Gastroesophageal sphincter (tissue), 4 donors: ENCODE data around the gene HOMER1. TPM values are rescaled to one million over a fixed set of nuclear protein-coding genes. Genes with fewer than 3 reads are reported as not detected.

Source experiments
- ATAC-seq: fragments of 150-250 bp; one replicate; pipeline ENCODE4 v1.9.1; 2016; ENCODE audit warnings: mild to moderate bottlenecking, moderate library complexity
- H3K27ac ChIP-seq, 4 donors: fragments of 200-600 bp; sonication (generic) in 3 of 4; 1 replicate in 3 of 4; 2 replicates in 1 of 4; pipeline ENCODE4 v1.5.1; 2016 to 2019
- H3K27me3 ChIP-seq: fragments of 200-600 bp; sonication (generic); one replicate; pipeline ENCODE4 v1.5.1; 2019
- H3K36me3 ChIP-seq, 2 donors: fragments of 200-600 bp; sonication (generic); one replicate each; pipeline ENCODE4 v1.5.1; 2019; ENCODE audit warnings: control low read depth in 1 of 2
- H3K4me1 ChIP-seq, 3 donors: fragments of 200-600 bp; sonication (generic); 1 replicate in 2 of 3; 2 replicates in 1 of 3; pipeline ENCODE4 v1.5.1; 2016 to 2019; ENCODE audit warnings: control low read depth in 2 of 3
- H3K4me3 ChIP-seq, 2 donors: fragments of 200-600 bp; sonication (generic); one replicate each; pipeline ENCODE4 v1.5.1; 2019; ENCODE audit warnings: mild to moderate bottlenecking in 1 of 2, moderate library complexity in 1 of 2
- H3K9me3 ChIP-seq, 3 donors: fragments of 200-600 bp; sonication (generic); one replicate each; pipeline ENCODE4 v1.5.1; 2017 to 2019; ENCODE audit warnings: control low read depth in 2 of 3
- CTCF ChIP-seq, 4 experiments: fragments of 200-600 bp in 2 of 4; fragments of 450-650 bp in 2 of 4; sonication (generic) in 1 of 4; IDR thresholded peaks; one replicate each; pipeline ENCODE4 v1.5.1; 2017 to 2019; ENCODE audit warnings: antibody characterized with exemption in 4 of 4, mild to moderate bottlenecking in 2 of 4, moderate library complexity in 2 of 4
- EP300 ChIP-seq: sonication (generic); formaldehyde crosslinking; IDR thresholded peaks from one replicate; pipeline ENCODE4 v1.6.1; 2017; ENCODE audit warnings: antibody characterized with exemption, mild to moderate bottlenecking
- POLR2A ChIP-seq, 2 donors: fragments of 450-650 bp; IDR thresholded peaks; one replicate each; pipeline ENCODE4 v1.6.1; 2017; ENCODE audit warnings: antibody characterized with exemption in 2 of 2, mild to moderate bottlenecking in 2 of 2, moderate library complexity in 1 of 2
- POLR2AphosphoS5 ChIP-seq: sonication (generic); formaldehyde crosslinking; IDR thresholded peaks from one replicate; pipeline ENCODE4 v1.6.1; 2017; ENCODE audit warnings: antibody characterized with exemption
- WGBS, 2 donors: methylation state at CpG; one replicate each; pipeline ENCODE4 v1.1.5; 2018; ENCODE audit warnings: low coverage in 1 of 2; 5-methylcytosine and 5-hydroxymethylcytosine counted together
- total RNA-seq, 4 donors: library from RNA; depleted of rRNA; stranded (reverse); fragments of >200 nt; gene quantifications; one replicate each; pipeline ENCODE4 v1.1.0, GENCODE V29; 2016

HOMER1 gene
- total RNA-seq, 4 donors from 2014 or later = 13.0 to 26.3 (median 15.0) TPM

- no peak overlapping the region for H3K4me3 ChIP-seq
- H3K9me3 ChIP-seq = no peaks in the 10 kb centered on the region
- H3K36me3 ChIP-seq = no peaks in the 10 kb centered on the region
- peaks cover 0 to 10% (median 0%) of the 10 kb centered on the region in 3 donors for H3K4me1 ChIP-seq
- H3K27ac ChIP-seq = no peak overlapping the region
- no peak for ATAC-seq
- no peaks in the 10 kb centered on the region for H3K27me3 ChIP-seq
- WGBS, 2 donors = 54 to 57% methylated on average over 3 of the region's 3 CpGs
- TF ChIP-seq EP300 (no peak), POLR2A (IDR thresholded peaks at IDR 0.05) (no peak), POLR2AphosphoS5 (no peak), CTCF (IDR thresholded peaks at IDR 0.05) (no peak)
These were observed 49.7 kb downstream of the HOMER1 start for GRCh38 chr5:79464278-79464677.

- Histone ChIP-seq H3K9me3 (no peaks in the 10 kb centered on the region), H3K4me1 (peaks cover 0 to 5% (median 0%) of the 10 kb centered on the region in 3 donors), H3K4me3 (no peak overlapping the region), H3K27me3 (no peaks in the 10 kb centered on the region), H3K36me3 (no peaks in the 10 kb centered on the region), H3K27ac (no peak overlapping the region)
- 46 to 55% methylated on average over 2 of the region's 2 CpGs for WGBS, 2 donors
- TF ChIP-seq CTCF (IDR thresholded peaks at IDR 0.05) = no peak
- no peak for TF ChIP-seq POLR2A (IDR thresholded peaks at IDR 0.05)
- TF ChIP-seq POLR2AphosphoS5 = no peak
- TF ChIP-seq EP300 = no peak
- ATAC-seq = no peak
These were observed 54.3 kb downstream of the HOMER1 start for GRCh38 chr5:79459626-79460025.

DNA sequence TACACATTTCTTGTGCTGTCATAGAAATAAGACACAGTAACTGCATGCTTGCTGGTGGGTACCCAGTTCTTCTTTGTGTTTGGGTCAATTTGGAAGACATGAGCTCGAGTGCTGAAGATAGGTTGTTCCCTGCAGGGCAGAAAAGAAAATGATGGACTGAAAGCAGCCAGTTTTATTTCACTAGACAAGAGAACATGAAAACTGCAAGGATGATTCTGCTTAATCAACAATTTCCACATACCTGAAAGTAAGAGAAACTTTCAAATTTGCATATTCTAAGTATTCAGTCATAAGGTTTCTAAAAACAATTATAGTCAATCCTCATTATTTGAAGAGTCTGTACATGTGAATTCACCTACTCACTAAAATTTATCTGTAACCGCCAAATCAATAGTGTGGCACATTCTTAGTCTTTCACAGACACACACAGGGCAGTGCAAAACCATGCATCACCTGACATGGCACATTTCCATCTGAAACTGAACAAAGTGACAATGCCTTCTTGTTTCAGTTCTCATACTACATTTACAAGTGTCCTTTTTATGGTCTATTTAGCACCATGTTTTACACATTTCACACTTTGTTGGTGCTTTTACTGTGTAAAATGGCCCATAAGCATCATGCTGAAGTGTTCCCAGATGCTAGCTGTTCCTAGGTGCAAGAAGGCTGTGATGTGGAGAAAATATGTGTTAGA, 56.9 kb downstream of the HOMER1 start:
- 88 to 89% methylated on average over 2 of the region's 2 CpGs for WGBS, 2 donors
- H3K9me3 ChIP-seq = no peaks in the 10 kb centered on the region
- no peak for TF ChIP-seq CTCF (IDR thresholded peaks at IDR 0.05)
- TF ChIP-seq POLR2A (IDR thresholded peaks at IDR 0.05) = no peak
- TF ChIP-seq POLR2AphosphoS5 = no peak
- no peak for TF ChIP-seq EP300
- H3K27me3 ChIP-seq = no peaks in the 10 kb centered on the region
- no peaks in the 10 kb centered on the region for H3K36me3 ChIP-seq
- H3K27ac ChIP-seq = no peak overlapping the region
- H3K4me3 ChIP-seq = no peak overlapping the region
- ATAC-seq = no peak
- H3K4me1 ChIP-seq = no peaks in the 10 kb centered on the region

DNA sequence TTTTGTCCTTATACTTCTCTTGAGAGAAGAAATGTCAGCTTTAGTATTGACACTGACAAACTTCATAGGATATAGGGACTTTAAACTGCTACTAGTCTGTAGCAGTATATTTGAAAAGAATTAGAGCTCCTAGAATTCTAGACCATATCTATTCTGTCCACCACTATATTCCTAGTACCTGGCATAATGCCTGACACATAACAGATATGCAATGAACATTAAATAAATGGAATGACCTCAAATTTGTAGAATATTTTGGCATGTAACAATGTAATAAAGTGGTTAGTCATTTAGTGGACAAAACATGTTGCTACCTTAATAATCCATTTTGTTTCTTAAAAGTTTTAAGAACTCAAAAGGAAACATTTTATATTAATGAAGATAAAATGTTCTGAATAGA, 57.5 kb downstream of the HOMER1 start:
- Histone ChIP-seq H3K27ac (no peak overlapping the region), H3K9me3 (no peaks in the 10 kb centered on the region), H3K4me3 (no peak overlapping the region), H3K4me1 (no peaks in the 10 kb centered on the region), H3K36me3 (no peaks in the 10 kb centered on the region), H3K27me3 (no peaks in the 10 kb centered on the region)
- TF ChIP-seq EP300 (no peak), CTCF (IDR thresholded peaks at IDR 0.05) (no peak), POLR2A (IDR thresholded peaks at IDR 0.05) (no peak), POLR2AphosphoS5 (no peak)
- no peak for ATAC-seq

DNA sequence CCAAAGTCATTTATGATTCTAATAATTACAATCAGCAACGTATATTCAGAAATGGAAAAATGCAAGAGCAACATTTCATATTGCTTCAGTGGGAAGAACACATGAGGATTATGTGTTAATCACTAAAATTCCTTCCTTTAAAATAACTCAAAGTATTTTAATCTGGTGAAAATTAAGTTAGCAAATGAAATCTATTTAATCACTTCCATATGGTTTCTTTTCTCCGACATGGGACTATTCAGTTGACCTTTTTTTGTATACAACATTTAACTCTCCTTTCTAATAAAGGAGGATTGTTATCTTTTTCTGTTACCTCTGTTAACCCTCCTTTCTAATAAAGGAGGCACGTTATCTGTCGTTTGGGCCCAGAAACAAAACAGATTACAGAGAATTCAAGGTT, 59.9 kb downstream of the HOMER1 start:
- ATAC-seq = no peak
- H3K27me3 ChIP-seq = no peaks in the 10 kb centered on the region
- no peak overlapping the region for H3K4me3 ChIP-seq
- TF ChIP-seq POLR2A (IDR thresholded peaks at IDR 0.05) = no peak
- TF ChIP-seq EP300 = no peak
- no peak for TF ChIP-seq CTCF (IDR thresholded peaks at IDR 0.05)
- no peak for TF ChIP-seq POLR2AphosphoS5
- H3K36me3 ChIP-seq = no peaks in the 10 kb centered on the region
- H3K4me1 ChIP-seq = no peaks in the 10 kb centered on the region
- H3K27ac ChIP-seq = no peak overlapping the region
- H3K9me3 ChIP-seq = no peaks in the 10 kb centered on the region
- 71 to 82% methylated on average over 3 to 4 of the region's 4 CpGs for WGBS, 2 donors
